Keratinocyte (primary cell): Measurements from ENCODE around the gene BCAS3.

Experiments used
- CTCF ChIP-seq, 3 experiments: IDR thresholded peaks in 1 of 3; conservative IDR thresholded peaks in 1 of 3; optimal IDR thresholded peaks in 1 of 3; 2 replicates in 2 of 3; 3 replicates in 1 of 3; pipeline versions ENCODE3 to v1.5.1; 2011; ENCODE audit warnings: low read length in 3 of 3, mild to moderate bottlenecking in 3 of 3, moderate library complexity in 2 of 3, control low read depth in 1 of 3, inconsistent platforms in 1 of 3; ENCODE audit not compliant: insufficient read depth in 2 of 3; ENCODE audit errors: extremely low read depth in 1 of 3
- EZH2 ChIP-seq: IDR thresholded peaks from one replicate; pipeline ENCODE4 v1.6.1; 2012; ENCODE audit warnings: inconsistent platforms, mild to moderate bottlenecking, low read length, moderate library complexity

- TF ChIP-seq CTCF (optimal IDR thresholded peaks at IDR 0.05 in 1 of 3, IDR thresholded peaks at IDR 0.05 in 1 of 3, conservative IDR thresholded peaks at IDR 0.05 in 1 of 3; ENCODE audit: extremely low read depth in 1 of 3, insufficient read depth in 2 of 3, low read length in 3 of 3): peak; percentile 66 to 81 (median 76)
- no peak for TF ChIP-seq EZH2
Measured at GRCh38 chr17:60971515-60972369, 294.1 kb downstream of the BCAS3 start.
